GM23338 (cell line): Measurements from ENCODE around the gene SLC23A3. TPM values are rescaled to one million over a fixed set of nuclear protein-coding genes. Genes with fewer than 3 reads are reported as not detected.

Experiments used
- ATAC-seq: fragments of 200-7000 bp; cut with Tn5 transposase; 3 replicates; pipeline ENCODE4 v1.9.1; 2020
- DNase-seq: peaks from one replicate; pipeline ENCODE4 v3.0.0-alpha.2; 2015; ENCODE audit warnings: low spot score
- H2AFZ ChIP-seq: fragments of 200-600 bp; sonication (generic); 2 replicates; pipeline ENCODE4 v1.8.0; 2016; ENCODE audit warnings: antibody characterized with exemption, mild to moderate bottlenecking, moderate library complexity
- H3F3A ChIP-seq: fragments of 200-600 bp; sonication (generic); replicated peaks from 2 replicates; pipeline ENCODE4 v1.8.0; 2017; ENCODE audit warnings: antibody characterized with exemption, mixed run types, low read depth
- H3K27ac ChIP-seq: fragments of 200-600 bp; sonication (generic); 2 replicates; pipeline ENCODE4 v1.6.1; 2016; ENCODE audit warnings: low read depth
- H3K27me3 ChIP-seq: fragments of 200-600 bp; sonication (generic); 2 replicates; pipeline ENCODE4 v1.8.0; 2016; ENCODE audit warnings: mild to moderate bottlenecking, mixed run types, moderate library complexity; ENCODE audit not compliant: insufficient read depth
- H3K36me3 ChIP-seq: fragments of 200-600 bp; sonication (generic); 2 replicates; pipeline ENCODE4 v1.8.0; 2016; ENCODE audit warnings: mild to moderate bottlenecking; ENCODE audit not compliant: insufficient read depth
- H3K4me1 ChIP-seq: fragments of 200-600 bp; sonication (generic); 2 replicates; pipeline ENCODE4 v1.8.0; 2016; ENCODE audit warnings: mild to moderate bottlenecking, moderate library complexity; ENCODE audit not compliant: insufficient read depth
- H3K4me2 ChIP-seq: fragments of 200-600 bp; sonication (generic); 2 replicates; pipeline ENCODE4 v1.7.1; 2017; ENCODE audit warnings: mixed run types
- H3K4me3 ChIP-seq: fragments of 200-600 bp; sonication (generic); 2 replicates; pipeline ENCODE4 v1.6.1; 2016; ENCODE audit warnings: mixed run types
- H3K79me2 ChIP-seq: fragments of 200-600 bp; sonication (generic); replicated peaks from 2 replicates; pipeline ENCODE4 v1.8.0; 2017; ENCODE audit warnings: mild to moderate bottlenecking; ENCODE audit not compliant: insufficient read depth
- H3K9me2 ChIP-seq: fragments of 200-600 bp; sonication (generic); 2 replicates; pipeline ENCODE4 v1.8.0; 2017; ENCODE audit not compliant: insufficient read depth
- H4K20me1 ChIP-seq: fragments of 200-600 bp; sonication (generic); replicated peaks from 2 replicates; pipeline ENCODE4 v1.8.0; 2017; ENCODE audit warnings: mild to moderate bottlenecking; ENCODE audit not compliant: insufficient read depth
- H3K27ac Mint-ChIP-seq: 2 replicates; pipeline ENCODE4 v1.8.0; 2020; ENCODE audit warnings: inconsistent platforms, mild to moderate bottlenecking, moderate library complexity, mixed read lengths
- H3K27me3 Mint-ChIP-seq: 3 replicates; pipeline ENCODE4 v1.8.0; 2022; ENCODE audit warnings: low read depth, mild to moderate bottlenecking, moderate library complexity, mixed read lengths, inconsistent platforms; ENCODE audit not compliant: insufficient read depth, poor library complexity
- H3K36me3 Mint-ChIP-seq: 3 replicates; pipeline ENCODE4 v1.8.0; 2021; ENCODE audit warnings: low read depth, mild to moderate bottlenecking, inconsistent platforms, moderate library complexity, mixed read lengths
- H3K4me1 Mint-ChIP-seq: 3 replicates; pipeline ENCODE4 v1.8.0; 2020; ENCODE audit warnings: mild to moderate bottlenecking, inconsistent platforms, mixed read lengths
- H3K4me3 Mint-ChIP-seq: 3 replicates; pipeline ENCODE4 v1.8.0; 2021; ENCODE audit warnings: moderate library complexity, mild to moderate bottlenecking, inconsistent platforms, mixed read lengths
- H3K9me3 Mint-ChIP-seq: 3 replicates; pipeline ENCODE4 v1.8.0; 2020; ENCODE audit warnings: moderate library complexity, mild to moderate bottlenecking, inconsistent platforms, mixed read lengths
- CREB1 ChIP-seq: fragments of 250-450 bp; sonication (Bioruptor Pico); IDR thresholded peaks from 2 replicates; pipeline ENCODE4 v1.5.0; 2020; ENCODE audit warnings: low read depth, mild to moderate bottlenecking, moderate library complexity
- CTCF ChIP-seq, 2 experiments: fragments of 200-600 bp in 1 of 2; sonication (generic) in 1 of 2; conservative IDR thresholded peaks; 2 replicates each; pipeline versions ENCODE4 v1.5.1 to v1.6.1; 2016 to 2017; ENCODE audit warnings: antibody characterized with exemption in 2 of 2, low read depth in 2 of 2, mild to moderate bottlenecking in 2 of 2, moderate library complexity in 1 of 2
- EZH2 ChIP-seq: fragments of 200-600 bp; sonication (generic); IDR thresholded peaks from one replicate; pipeline ENCODE4 v1.8.0; 2017; ENCODE audit warnings: antibody characterized with exemption, mild to moderate bottlenecking, low read depth; ENCODE audit not compliant: unreplicated experiment
- JUNB ChIP-seq: IDR thresholded peaks from one replicate; pipeline ENCODE4 v1.6.1; 2016; ENCODE audit warnings: antibody characterized with exemption; ENCODE audit not compliant: unreplicated experiment
- NANOG ChIP-seq: IDR thresholded peaks from 2 replicates; pipeline ENCODE4 v1.6.1; 2016; ENCODE audit warnings: antibody characterized with exemption, borderline replicate concordance
- POLR2AphosphoS5 ChIP-seq: IDR thresholded peaks from 2 replicates; pipeline ENCODE4 v1.6.1; 2016; ENCODE audit warnings: antibody characterized with exemption, low read depth
- REST ChIP-seq: IDR thresholded peaks from one replicate; pipeline ENCODE4 v1.6.1; 2018; ENCODE audit warnings: antibody characterized with exemption; ENCODE audit not compliant: unreplicated experiment
- STAT1 ChIP-seq: IDR thresholded peaks from one replicate; pipeline ENCODE4 v1.6.1; 2016; ENCODE audit warnings: antibody characterized with exemption; ENCODE audit not compliant: unreplicated experiment
- ZNF114 ChIP-seq: fragments of 250-450 bp; sonication (Bioruptor Pico); IDR thresholded peaks from 2 replicates; pipeline ENCODE4 v1.5.0; 2020; ENCODE audit warnings: mild to moderate bottlenecking, moderate library complexity
- ZNF331 ChIP-seq: fragments of 250-450 bp; sonication (Bioruptor Pico); IDR thresholded peaks from 2 replicates; pipeline ENCODE4 v1.5.0; 2020; ENCODE audit warnings: low read depth, mild to moderate bottlenecking, moderate library complexity
- polyA plus RNA-seq: library from polyadenylated mRNA; unstranded; fragments of >200 nt; fragmentation: Nextera tagmentation; extraction: Ambion mirVana; gene quantifications from 2 replicates; pipeline ENCODE4 v1.2.1, GENCODE V29; 2016
- total RNA-seq: library from RNA; depleted of rRNA; stranded (reverse); fragments of >200 nt; shearing (Covaris generic); gene quantifications from 2 replicates; pipeline ENCODE4 v1.2.3, GENCODE V29; 2014
- TF ChIP-seq, protein P1 (sequence below): IDR thresholded peaks from 2 replicates; pipeline ENCODE4 v1.6.1; 2016; ENCODE audit warnings: antibody characterized with exemption

The SLC23A3 gene
- total and polyA plus RNA-seq, 2 experiments from 2014 or later, result 0.10 to 0.73 TPM

DNA sequence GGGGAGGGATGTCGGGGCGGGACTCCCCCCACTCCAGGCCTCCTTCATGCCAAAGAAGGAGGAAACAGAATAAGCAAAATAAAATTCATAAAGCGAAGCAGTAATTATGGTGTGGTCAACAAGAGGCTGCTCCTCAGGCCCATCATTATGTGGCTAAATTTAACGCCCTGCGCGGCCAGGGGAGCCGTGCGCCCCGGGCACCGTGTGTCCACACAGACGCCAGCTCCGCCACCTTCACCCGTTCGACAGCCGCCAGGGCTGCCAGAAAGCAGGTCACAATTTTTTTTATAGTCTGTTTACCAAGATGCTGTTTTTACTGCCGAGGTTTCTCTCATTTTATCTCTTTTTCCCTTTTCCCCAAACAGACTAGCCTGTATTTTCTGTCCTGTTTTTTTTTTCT is 40.2 kb downstream of the SLC23A3 start (continued):
- TF ChIP-seq, protein P1, sequence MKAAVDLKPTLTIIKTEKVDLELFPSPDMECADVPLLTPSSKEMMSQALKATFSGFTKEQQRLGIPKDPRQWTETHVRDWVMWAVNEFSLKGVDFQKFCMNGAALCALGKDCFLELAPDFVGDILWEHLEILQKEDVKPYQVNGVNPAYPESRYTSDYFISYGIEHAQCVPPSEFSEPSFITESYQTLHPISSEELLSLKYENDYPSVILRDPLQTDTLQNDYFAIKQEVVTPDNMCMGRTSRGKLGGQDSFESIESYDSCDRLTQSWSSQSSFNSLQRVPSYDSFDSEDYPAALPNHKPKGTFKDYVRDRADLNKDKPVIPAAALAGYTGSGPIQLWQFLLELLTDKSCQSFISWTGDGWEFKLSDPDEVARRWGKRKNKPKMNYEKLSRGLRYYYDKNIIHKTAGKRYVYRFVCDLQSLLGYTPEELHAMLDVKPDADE, result no peak
- TF ChIP-seq ZNF331 (CRISPR knock-in tag), result no peak
- TF ChIP-seq EZH2, result no peak

GRCh38 chr2:219128396-219128795 is 41.4 kb downstream of the SLC23A3 start:
- Histone ChIP-seq H2AFZ (no peak overlapping the region), H3K4me3 (no peak overlapping the region), H3F3A (no peaks in the 10 kb centered on the region), H3K79me2 (no peaks in the 10 kb centered on the region), H3K4me2 (no peak overlapping the region), H4K20me1 (peaks cover 6% of the 10 kb centered on the region; the same call in 1 of the 2 replicates), H3K27ac (no peak overlapping the region), H3K9me2 (no peaks in the 10 kb centered on the region), H3K27me3 (no peaks in the 10 kb centered on the region), H3K36me3 (no peaks in the 10 kb centered on the region), H3K4me1 (peaks cover 5% of the 10 kb centered on the region; the same call in 1 of the 2 replicates)
- no peak overlapping the region; the same call in 1 of the 2 replicates for H3K27ac Mint-ChIP-seq
- no peak for TF ChIP-seq ZNF331 (CRISPR knock-in tag)
- TF ChIP-seq NANOG, result no peak
- no peaks in the 10 kb centered on the region for H3K9me3 Mint-ChIP-seq
- H3K27me3 Mint-ChIP-seq, result peaks cover 2% of the 10 kb centered on the region
- no peak for ATAC-seq
- H3K4me1 Mint-ChIP-seq, result peaks cover 10% of the 10 kb centered on the region; the same call in 2 of the 3 replicates
- no peak overlapping the region for H3K4me3 Mint-ChIP-seq
- no peak for DNase-seq
- no peaks in the 10 kb centered on the region for H3K36me3 Mint-ChIP-seq

- H3K27me3 Mint-ChIP-seq, result peaks cover 3% of the 10 kb centered on the region
- no peak overlapping the region for H3K27ac ChIP-seq
- ATAC-seq (no peak), DNase-seq (no peak)
- H3K36me3 Mint-ChIP-seq, result no peaks in the 10 kb centered on the region
- H3K4me3 Mint-ChIP-seq, result no peak overlapping the region
- H3K9me2 ChIP-seq, result no peaks in the 10 kb centered on the region
- H3K36me3 ChIP-seq, result no peaks in the 10 kb centered on the region
- H3K79me2 ChIP-seq, result no peaks in the 10 kb centered on the region
- no peak overlapping the region for H3K4me3 ChIP-seq
- no peaks in the 10 kb centered on the region for H3K9me3 Mint-ChIP-seq
- no peak overlapping the region for H2AFZ ChIP-seq
- no peak overlapping the region for H3K4me2 ChIP-seq
- TF ChIP-seq ZNF114 (CRISPR knock-in tag) (no peak), ZNF331 (CRISPR knock-in tag) (no peak), POLR2AphosphoS5 (no peak), STAT1 (no peak), EZH2 (no peak), REST (no peak), CTCF (conservative IDR thresholded peaks at IDR 0.05; ENCODE audit: low read depth in 2 of 2) (no peak), CREB1 (CRISPR knock-in tag) (no peak), JUNB (no peak)
- no peaks in the 10 kb centered on the region for H3K27me3 ChIP-seq
- H3K27ac Mint-ChIP-seq, result no peak overlapping the region
- peaks cover 10% of the 10 kb centered on the region; the same call in 1 of the 2 replicates for H3K4me1 ChIP-seq
- no peaks in the 10 kb centered on the region for H3F3A ChIP-seq
- peaks cover 6% of the 10 kb centered on the region; the same call in 1 of the 2 replicates for H4K20me1 ChIP-seq
- H3K4me1 Mint-ChIP-seq, result peaks cover 20% of the 10 kb centered on the region; the same call in 2 of the 3 replicates
Measured at GRCh38 chr2:219127037-219127635, 42.7 kb downstream of the SLC23A3 start.
